Body of pancreas (tissue), 4 donors: ENCODE results near the gene SCRG1.

Experiments
- CTCF ChIP-seq, 7 experiments: fragments of 450-650 bp in 4 of 7; fragments of 200-600 bp in 3 of 7; sonication (generic) in 3 of 7; IDR thresholded peaks; one replicate each; pipeline ENCODE4 v1.5.1; 2016 to 2019; ENCODE audit warnings: antibody characterized with exemption in 7 of 7
- POLR2A ChIP-seq, 3 donors: fragments of 450-650 bp; IDR thresholded peaks; one replicate each; pipeline ENCODE4 v1.6.1; 2016; ENCODE audit warnings: antibody characterized with exemption in 3 of 3, mild to moderate bottlenecking in 2 of 3

- TF ChIP-seq CTCF (IDR thresholded peaks at IDR 0.05) (no peak), POLR2A (IDR thresholded peaks at IDR 0.05) (no peak)
Observed at GRCh38 chr4:173343832-173344397, 55.0 kb downstream of the SCRG1 start.
